Upper lobe of left lung (tissue), 4 donors: ENCODE data around the gene NCMAP.

Experiments used
- EP300 ChIP-seq, 4 donors: sonication (generic); formaldehyde crosslinking; IDR thresholded peaks; one replicate each; pipeline ENCODE4 v1.5.1; 2017; ENCODE audit warnings: antibody characterized with exemption in 4 of 4, control low read depth in 2 of 4
- POLR2A ChIP-seq, 4 donors: fragments of 450-650 bp; IDR thresholded peaks; one replicate each; pipeline ENCODE4 v1.5.1; 2016 to 2017; ENCODE audit warnings: antibody characterized with exemption in 4 of 4, mild to moderate bottlenecking in 2 of 4
- POLR2AphosphoS5 ChIP-seq, 2 donors: sonication (generic); formaldehyde crosslinking; IDR thresholded peaks; one replicate each; pipeline ENCODE4 v1.5.1; 2017; ENCODE audit warnings: antibody characterized with exemption in 2 of 2
- TF ChIP-seq, protein P1 (sequence below), 6 experiments: fragments of 450-650 bp in 4 of 6; fragments of 200-600 bp in 2 of 6; sonication (generic) in 2 of 6; IDR thresholded peaks; one replicate each; pipeline ENCODE4 v1.5.1; 2016 to 2019; ENCODE audit warnings: antibody characterized with exemption in 6 of 6

DNA sequence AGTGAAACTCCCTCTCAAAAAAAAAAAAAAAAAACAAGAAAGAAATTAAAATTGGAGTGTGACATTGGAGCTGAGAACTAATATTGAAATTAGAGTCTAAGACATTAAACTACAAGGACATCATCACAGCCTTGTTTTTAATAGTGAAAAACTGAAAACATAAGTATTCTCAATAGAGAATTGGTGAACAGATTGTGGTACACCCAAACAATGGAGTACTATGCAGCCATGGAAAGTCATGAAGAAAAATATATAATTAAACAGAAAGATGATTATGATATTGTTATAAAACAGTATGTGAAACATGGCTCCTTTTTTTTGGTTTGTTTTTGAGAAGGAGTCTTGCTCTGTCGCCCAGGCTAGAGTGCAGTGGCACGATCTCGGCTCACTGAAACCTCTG is 43.4 kb downstream of the NCMAP start:
- TF ChIP-seq, protein P1, sequence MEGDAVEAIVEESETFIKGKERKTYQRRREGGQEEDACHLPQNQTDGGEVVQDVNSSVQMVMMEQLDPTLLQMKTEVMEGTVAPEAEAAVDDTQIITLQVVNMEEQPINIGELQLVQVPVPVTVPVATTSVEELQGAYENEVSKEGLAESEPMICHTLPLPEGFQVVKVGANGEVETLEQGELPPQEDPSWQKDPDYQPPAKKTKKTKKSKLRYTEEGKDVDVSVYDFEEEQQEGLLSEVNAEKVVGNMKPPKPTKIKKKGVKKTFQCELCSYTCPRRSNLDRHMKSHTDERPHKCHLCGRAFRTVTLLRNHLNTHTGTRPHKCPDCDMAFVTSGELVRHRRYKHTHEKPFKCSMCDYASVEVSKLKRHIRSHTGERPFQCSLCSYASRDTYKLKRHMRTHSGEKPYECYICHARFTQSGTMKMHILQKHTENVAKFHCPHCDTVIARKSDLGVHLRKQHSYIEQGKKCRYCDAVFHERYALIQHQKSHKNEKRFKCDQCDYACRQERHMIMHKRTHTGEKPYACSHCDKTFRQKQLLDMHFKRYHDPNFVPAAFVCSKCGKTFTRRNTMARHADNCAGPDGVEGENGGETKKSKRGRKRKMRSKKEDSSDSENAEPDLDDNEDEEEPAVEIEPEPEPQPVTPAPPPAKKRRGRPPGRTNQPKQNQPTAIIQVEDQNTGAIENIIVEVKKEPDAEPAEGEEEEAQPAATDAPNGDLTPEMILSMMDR (IDR thresholded peaks at IDR 0.05), result no peak
- TF ChIP-seq POLR2AphosphoS5 (IDR thresholded peaks at IDR 0.05), result no peak
- no peak for TF ChIP-seq POLR2A (IDR thresholded peaks at IDR 0.05)
- TF ChIP-seq EP300 (IDR thresholded peaks at IDR 0.05), result no peak
